ENCODE data around the gene ANKRD12.

Gene ANKRD12

DNA sequence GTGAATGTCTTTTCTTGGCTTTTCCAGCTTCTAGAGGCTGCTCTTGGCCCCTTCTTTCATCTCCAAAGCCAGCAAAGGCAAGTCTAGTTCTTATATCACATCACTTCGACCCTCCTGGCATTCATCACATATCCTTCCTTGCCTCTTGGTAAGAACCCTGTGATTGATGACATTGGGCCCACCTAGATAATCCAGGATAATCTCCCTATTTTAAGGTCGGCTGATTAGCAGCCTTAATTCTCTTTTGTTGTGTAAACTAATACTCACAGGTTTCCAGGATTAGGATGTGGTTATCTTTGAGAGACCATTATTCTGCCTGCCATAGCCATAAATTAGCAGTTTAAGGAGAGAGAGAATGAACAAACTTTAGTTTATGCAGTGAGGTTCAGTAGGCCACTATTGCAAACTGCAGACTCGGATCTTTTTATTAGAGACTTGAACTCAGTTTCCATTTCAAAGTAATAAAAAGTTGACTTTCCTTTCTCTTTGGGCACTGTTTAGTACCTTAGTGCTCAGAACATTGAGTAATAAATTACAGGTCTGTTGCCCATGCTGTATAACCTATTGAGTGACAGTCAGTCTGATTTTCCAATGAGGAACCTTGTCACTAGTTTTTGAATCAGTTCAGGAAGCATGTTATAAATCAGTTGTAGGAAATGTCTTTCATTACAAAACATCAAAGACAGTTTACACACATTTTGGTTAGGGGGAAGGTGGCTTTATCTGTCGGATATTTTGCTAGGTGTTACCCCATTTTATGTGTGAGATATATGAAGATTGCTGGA, 29.6 kb upstream of the ANKRD12 start:
- DNase-seq = peak; percentile 33

DNA sequence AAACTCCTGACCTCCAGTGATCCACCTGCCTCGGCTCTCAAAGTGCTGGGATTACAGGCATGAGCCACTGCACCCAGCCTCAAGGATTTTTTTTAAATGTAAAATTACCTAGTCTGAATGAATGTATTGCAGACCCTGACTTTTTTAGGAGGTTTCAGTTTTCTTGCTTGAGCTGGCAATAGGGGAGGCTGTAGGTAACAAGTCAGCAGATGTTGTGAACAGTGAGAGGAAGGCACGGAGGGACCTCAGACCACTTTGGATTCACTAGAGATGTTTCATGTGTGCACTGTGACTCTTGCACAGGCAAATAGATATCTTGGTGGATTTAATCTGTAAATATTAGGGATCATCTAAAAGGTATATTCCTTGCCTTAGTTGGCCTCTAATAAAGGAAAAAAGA, 27.7 kb upstream of the ANKRD12 start:
- no peak for DNase-seq

DNA sequence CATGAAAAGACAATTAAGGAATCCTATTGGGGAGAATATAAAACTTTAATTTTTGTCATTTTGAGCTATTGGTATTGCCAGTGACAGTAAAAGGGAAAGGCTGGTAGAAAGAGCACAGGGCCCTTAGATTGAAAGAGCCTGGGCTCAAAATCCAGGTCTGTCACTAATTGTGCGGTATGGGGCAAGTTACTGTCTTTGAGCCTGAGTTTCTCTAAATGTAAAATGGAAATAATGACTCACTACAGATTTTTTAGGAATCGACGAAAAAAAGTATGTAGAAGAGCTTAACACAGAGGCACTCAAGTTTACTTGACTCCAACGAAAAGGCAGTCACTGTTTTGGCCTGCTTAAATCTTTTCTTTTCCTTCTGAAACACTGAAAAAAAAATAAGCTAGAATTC, 27.1 kb upstream of the ANKRD12 start:
- DNase-seq = peak; percentile 31

DNA sequence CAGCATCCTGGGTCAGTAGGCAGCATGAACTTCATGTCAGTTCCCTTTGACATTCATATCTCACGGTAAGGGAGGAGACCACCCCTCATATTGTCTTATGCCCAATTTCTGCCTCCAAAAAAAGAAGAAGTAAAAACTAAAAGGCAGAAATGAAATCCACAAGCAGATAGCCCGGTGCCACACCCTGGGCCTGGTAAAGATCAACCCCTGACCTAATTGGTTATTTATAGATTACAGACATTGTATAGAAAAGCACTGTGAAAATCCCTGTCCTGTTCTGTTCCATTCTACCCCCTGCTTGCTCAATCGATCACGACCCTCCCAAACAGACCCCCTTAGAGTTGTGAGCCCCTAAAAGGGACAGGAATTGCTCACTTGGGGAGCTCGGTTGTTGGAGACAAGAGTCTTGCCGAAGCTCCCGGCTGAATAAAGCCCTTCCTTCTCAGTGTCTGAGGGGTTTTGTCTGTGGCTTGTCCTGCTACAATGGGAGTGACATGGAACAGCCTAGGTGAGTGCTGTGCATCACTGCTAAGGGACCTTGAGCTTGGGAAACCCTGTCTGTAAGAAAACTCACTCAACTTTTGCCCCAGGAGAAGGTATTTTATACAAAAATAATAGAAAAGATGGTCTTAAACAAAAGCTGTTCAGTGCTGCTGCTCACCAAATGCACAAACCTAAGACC, 23.0 kb upstream of the ANKRD12 start:
- peak; percentile 44 for DNase-seq

DNA sequence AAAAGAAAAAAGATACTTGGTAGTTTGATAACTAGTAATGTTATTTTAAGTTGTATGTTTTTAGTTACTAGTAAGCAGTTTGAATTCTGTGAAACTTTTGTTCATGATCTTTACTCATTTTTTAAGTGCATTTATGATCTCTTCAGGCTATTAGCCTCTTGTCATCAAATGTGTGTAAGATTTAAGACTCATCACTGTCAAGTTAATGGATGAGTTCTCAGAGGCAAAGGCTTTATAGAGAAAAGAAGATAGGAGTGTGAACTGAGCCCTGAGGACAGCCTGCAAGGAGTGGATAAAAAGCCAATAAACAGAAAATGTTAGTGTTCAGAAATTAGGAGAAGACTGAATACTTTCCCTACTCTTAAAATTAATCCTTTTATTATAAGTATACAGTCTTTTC, 20.6 kb upstream of the ANKRD12 start:
- no peak for DNase-seq

DNA sequence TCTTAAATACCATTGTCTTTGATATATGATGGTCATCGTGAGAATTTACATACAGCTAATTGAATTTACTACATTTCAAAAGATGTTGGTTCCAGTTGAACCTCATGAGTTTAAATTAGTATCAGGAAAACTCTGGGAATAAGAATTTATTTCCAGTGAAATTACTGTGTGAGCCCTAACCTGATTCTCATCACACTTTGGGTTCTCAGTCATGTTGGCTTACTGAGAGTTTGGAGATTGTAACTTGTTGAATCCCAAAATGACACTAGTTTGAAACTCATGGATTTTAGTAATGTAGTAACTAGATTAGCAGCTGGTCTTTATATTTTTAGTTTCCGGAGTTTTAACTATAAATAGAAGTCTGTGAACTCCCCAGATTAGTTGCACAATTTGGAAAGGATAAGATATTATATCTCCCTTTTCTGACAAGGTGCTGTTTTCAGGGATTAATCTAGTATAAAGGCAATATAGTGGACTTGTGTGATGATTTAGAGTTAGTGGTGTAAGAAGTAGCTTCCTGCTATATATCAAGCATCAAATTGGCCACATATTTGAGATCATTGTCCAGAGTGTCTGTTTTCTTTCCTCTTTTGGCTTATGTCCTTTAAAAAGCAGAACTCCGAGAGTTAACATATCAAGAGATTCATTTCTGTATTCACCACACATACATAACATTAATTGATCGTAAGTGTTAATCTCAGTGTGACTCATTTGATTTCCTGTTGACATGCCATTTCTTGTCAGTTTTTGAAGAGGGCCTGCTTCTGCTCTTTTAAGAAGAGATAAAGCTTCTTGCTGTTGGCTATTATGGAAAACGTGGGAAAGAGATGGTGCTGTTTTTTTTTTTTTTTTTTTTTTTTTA, 18.4 kb upstream of the ANKRD12 start:
- peak; percentile 83 for DNase-seq

DNA sequence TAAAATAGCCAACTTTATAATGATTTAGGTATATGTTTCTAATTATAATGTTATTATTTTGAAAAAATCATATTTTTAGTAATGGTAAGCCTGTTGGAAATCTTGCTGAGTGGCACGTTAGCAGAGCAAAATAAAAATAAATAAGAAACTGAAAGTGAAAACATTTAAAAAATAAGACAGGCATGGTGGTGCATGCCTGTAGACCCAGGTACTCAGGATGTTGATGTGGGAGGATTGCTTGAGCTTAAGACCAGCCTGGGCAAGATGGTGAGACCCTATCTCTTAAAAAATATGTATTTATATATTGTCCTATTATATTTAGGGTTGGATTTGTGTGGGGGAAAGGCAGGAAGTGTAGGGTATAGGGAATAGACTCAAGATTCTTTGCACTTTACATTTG, 15.8 kb upstream of the ANKRD12 start:
- DNase-seq = no peak

DNA sequence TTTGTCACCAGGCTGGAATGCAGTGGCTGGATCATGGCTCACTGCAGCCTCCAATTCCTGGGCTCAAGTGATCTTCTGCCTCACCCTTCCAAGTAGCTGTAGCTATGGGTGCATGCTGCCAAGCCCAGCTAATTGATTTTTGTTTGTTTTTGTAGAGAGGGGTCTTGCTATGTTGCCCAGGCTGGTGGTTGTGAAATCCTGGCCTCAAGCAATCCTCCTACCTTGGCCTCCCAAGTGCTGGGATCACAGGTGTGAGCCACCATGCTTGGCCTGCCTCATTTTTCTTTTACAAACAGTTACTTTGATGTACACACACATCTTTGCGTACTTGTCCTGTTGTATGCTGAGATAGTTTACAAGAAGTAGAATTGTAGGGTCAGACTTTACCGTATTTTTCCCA, 13.1 kb upstream of the ANKRD12 start:
- DNase-seq = no peak

DNA sequence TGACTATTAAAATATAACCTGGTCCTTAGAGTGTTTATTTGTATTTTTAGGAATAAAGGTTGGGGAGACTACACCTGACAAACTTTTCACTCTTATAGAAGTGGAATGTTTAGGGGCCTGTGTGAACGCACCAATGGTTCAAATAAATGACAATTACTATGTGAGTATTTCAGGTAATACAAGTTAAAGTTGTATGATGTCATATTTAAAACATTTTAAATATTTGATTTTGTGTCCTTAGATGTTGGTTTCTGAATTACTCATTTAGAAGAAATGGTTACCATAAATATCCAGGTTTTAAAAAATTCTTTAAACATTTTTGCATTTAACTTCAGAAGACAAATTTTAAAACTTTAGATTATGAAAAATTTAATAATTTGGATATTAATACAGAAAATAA, 11.8 kb upstream of the ANKRD12 start:
- DNase-seq = no peak

DNA sequence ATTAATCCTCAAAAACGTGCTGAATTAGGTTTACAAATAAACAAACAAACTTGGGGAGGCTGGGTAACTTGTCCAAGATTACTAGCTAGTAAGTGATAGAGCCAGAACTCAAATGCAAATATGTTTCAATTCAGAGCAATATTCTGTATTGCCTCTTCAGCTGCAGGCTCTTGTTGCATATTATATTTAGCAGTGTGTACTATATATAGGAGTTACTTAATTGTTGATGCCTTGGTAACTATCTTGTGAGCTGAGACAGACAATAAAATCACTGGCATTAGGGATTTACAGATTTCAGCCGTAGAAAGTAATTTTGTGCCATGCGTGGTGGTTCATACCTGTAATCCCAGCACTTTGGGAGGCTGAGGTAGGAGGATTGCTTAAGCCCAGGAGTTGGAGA, 10.2 kb upstream of the ANKRD12 start:
- no peak for DNase-seq

DNA sequence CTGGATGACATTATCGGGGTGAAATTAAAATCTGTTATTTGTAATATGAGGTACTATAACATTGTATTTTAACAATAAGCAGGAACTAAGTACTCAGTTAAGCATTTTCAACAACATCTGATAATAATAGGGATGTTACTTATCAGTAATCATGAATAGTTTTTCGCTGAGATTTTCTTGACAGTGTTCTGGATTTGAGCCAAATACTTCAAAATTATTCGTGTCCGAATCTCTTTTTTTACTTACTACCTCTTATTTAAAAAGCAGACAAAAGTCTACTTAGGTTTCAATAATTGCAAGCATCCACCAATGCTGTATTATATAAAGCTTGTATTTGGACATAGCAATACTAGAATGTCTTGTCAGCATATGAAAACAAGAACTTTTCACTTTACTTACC, 6.4 kb upstream of the ANKRD12 start:
- no peak for DNase-seq

DNA sequence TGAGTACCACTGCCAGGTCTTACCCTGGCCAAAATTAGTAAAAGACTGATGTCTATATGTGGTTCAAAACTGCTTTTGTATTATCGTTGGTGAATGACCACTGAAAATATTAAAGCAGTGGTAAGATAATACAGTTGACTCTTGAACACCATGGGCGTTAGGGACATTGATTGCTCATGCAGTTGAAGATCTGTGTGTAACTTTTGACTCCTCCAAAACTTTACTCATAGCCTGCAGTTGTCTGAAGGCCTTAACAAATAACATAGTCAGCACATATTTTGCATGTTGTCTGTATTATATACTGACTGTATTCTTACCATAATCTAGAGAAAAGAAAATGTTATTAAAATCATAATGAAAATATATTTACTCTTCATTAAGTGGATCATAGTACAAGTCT, 5.8 kb upstream of the ANKRD12 start:
- DNase-seq = no peak

DNA sequence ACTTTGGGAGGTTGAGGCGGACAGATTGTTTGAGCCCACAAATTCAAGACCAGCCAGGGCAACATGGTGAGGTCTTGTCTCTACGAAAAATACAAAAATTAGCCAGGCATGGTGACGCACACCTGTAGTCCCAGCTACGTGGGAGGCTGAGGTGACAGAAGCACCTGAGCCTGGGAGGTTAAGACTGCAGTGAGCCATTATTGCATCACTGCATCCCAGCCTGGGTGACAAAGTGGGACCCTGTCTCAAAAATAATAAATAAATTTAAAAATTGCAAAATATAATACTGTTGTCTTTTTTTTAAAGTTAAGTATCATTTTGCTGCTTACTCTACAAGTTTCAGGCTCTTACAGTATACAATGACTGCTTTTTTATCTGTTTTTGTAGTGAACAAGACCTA, 4.0 kb upstream of the ANKRD12 start:
- no peak for DNase-seq

DNA sequence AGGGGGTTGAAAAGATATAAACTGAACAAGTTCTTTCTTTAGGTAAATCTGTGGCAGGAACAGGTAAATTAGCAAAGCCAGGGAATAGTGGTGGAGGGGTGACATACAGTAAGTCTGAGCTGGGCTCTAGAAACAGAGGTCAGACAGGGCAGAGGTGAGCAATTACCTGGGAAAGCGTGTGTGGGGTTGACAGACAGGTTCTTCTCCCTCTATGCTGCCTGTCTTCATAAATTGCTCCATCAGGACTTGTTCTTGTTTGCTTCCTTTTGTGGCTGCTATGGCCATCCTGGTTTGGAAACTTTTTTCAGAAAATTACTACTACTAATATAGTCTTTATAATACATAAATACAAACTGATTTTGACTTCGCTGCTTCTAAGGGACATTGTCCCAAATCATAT, 3.4 kb upstream of the ANKRD12 start:
- no peak for DNase-seq

DNA sequence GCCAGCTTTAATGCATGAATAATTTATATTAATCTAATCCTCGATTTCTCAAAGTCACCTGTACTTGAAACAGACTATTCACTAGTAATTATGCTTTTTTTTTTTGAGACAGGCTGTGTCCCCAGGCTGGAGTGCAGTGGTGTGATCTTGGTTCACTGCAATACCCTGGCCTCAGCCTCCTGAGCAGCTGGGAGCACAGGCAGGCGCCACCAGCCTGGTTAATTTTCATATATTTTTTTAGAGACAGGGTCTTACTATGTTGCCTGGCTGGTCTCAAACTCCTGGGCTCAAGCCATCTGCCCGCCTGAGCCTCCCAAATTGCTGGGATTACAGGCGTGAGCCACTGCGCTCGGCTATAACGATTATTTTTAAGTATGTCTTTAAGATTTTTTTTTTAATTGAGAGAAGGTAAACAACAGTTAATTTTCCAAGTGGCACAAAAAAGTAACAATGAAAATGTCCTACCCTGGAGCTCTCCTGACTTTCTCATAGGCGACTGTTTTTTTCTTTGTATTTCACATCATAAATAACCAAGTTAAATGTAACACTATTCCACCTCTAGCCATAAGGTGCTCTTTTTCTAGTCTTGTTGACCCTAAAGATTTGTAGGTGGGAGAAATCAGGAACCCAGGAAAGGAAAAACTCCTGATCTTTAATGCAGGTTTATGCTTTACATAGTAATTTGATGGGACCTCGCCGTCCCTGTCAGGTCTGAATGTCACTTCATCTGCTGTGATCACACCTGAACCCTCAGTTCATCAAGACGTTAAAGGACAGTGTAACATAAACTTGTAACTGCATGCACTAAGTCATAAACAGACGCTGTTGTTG, 1.3 kb upstream of the ANKRD12 start:
- no peak for DNase-seq

DNA sequence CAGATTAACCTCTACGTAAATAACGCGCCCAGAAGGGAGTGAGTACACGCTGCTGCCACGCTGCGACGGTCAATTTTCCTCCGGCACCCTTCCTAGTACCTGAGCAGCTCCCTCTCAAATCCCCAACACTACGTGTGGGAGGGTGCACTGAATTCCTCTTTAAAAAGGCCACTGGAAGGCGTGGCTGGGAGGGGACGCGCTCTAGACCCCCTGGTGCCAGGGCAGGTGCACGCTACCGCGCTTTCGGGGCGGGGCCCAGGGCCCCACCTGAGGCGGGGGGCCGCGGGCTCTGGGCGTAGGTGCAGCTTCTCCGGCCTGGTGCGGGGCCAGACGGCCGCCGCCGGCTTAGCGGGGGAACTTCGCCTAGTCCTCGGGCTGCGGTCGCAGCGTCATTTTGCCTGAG, 668 bp upstream of the ANKRD12 start:
- no peak for DNase-seq

DNA sequence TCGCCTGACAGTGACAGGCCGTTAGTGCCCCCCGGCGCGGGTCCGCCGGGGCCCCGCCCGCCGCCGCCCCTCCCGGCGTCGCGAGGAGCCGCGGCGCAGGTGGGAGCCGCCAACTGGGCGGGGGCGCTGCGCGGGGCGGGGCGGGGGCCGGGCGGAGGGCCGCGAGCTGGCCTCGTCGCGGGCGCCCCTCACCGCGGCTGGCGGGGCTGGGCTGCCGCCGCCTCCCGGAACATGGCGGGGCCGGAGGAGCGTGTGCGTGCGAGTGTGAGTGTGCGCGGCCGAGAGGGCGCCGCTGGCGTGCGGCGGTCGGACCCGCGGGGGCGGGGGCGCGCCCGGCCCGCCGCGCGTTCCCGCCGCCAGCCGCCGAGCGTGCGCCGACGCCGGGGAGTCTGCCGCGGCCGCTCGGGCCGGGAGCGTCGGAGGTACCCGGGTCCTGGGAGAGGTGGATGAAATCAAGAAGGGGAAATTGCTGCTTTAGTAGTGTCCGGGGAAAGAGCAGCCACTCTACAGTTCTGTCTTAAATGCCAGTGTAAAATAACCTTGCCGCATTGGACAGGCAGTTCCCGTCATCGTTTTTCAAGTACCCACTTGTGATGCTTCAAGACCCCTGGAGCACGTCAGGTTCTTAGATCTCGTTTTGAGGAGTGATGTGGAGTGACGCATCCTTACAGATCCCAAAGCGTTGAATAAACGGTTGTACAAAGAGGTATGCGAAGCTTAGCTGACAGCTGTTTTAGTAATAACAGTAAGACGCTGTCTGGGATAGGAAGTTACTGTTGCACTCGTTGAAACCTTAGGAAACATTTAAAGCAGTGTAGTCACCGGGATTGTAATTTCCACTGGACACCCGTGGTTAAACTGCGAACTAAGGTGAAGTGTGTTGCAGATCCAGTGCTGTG, 836 bp downstream of the ANKRD12 start:
- peak; percentile 79 for DNase-seq

DNA sequence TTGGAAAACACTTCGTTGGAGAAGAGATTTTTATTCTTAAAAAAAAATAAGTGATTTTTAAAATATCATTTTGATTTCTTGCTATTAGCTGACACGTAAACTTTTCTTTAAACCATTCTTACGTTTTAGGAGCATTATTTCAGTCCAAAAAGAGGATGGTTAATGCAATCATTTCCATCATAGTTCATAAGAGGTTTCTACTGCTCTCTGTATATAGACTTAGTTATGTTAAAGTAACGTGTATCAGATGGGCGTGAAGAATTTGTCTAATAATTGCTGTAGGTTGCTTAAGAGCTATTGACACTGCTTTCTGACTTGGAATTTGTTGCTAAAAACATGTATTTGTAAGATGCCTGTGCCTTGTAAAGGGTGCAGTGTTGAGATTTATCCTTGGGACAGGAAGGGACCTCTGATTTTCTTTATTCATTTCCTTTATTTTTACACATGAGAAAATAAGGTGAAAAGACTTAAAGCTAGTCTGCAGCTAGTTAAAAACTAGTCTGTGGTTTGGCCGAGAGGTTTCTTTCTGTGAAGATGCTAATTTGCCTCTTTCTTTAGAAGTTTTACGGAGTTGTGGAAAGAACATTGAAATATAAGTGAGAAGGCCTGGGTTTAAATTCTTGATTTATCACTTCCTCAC, 2.9 kb downstream of the ANKRD12 start:
- DNase-seq = no peak

DNA sequence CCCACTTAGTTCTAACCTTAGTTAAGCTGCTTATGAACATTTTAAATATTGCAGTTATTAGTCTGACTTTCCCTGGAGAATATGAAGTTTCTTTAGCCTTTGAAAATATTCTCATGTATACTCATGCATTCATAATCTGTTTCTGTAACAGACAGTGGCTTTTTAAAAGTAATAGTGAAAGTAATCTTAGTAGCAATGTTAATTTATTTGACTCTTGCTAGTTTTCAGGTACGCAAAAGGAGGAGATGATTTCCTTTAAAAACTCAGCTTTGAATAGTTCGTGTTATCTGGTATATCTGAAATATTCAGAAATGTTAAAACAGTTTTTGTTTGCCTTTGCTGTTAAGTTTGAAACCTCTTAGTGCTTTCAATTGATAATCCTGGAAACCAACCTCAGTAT, 3.8 kb downstream of the ANKRD12 start:
- DNase-seq = no peak

DNA sequence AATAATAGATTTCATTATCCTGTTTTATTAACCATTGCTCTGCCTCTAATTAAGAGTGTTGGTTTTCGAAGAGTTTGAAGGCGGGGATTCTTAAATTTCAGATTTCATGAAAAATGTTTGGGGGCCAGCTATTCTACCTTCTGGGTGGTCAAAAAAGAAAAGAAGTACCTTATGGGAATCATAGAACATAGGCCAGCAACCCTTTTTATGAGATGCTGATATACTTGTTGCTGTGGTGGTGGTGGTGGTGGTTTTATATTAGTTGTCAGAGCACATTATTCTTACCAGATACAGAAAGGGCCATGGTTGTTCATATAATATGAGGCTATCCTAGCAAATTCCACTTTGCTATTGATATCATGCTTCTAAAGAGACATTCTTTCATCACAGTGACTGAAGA, 4.4 kb downstream of the ANKRD12 start:
- DNase-seq = no peak

DNA sequence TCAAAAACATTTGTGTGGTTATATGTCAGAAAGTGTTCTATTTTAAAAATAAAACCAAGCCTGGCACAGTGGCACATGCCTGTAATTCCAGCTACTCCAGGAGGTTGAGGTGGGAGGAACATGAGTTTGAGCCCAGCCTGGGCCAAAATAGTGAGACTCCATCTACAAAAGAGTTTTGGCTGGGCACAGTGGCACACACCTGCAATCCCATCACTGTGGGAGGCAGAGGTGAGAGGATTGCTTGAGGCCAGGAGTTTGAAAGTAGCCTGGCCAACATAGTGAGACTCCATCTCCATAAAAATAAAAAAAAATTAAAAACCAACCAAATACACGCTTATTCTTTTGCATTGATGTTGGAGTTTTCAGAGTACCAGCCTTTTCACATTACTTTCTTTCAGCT, 9.6 kb downstream of the ANKRD12 start:
- DNase-seq = no peak

Measured in inflammatory macrophage treated with lipopolysaccharide for 4 hours (primary cell).